ENCODE measurements around the gene NOTCH3. TPM values are rescaled to one million over a fixed set of nuclear protein-coding genes. Genes with fewer than 3 reads are reported as not detected.

Gene NOTCH3
- total and polyA plus RNA-seq, 4 donors: 0.49 to 3.7 (median 2.9) TPM

DNA sequence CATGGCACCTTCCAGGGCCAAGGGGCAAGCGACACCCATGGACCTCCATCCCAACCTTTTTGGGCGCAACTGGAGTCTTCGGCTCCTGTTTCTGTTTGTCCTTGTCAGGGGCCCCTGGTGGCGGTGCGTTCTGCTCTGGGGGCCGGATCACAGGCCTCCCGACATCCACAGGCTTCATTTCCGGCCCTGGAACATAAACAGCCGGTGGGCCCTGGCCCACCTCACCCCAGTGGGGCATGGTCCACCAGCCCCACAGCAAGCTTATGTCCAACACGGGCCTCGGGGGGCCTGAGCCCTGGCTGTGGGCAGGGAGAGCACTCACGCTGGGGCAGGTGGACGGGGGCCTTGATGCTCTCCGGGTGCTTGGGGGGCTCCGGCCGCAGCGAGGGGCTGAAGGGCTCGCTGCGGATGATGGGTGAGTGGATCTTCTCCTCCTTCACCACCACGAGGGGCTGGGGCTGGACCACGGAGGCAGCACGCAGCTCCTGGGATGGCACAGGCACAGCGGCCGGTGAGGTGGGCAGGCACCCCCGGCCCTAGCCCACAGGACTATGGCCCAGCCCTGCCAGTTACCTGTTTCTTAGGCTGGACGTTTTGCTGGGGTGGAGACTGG lies 38.6 kb upstream of the NOTCH3 start:
- DNase-seq (ENCODE audit: low spot score): no peak
- Histone ChIP-seq H3K27ac (ENCODE audit: low read depth in 1 of 2, low read length in 2 of 2) (no peak overlapping the region), H3K9me3 (ENCODE audit: control insufficient read depth in 4 of 4, low read length in 3 of 4) (no peaks in the 10 kb centered on the region), H3K27me3 (ENCODE audit: control insufficient read depth in 4 of 4, insufficient read depth in 4 of 4, low read length in 3 of 4) (no peaks in the 10 kb centered on the region), H3K36me3 (ENCODE audit: control insufficient read depth in 4 of 4, insufficient read depth in 3 of 4, low read depth in 1 of 4, low read length in 3 of 4) (peaks cover 13 to 72% (median 34%) of the 10 kb centered on the region in 4 donors), H3K4me1 (ENCODE audit: control insufficient read depth in 4 of 4, insufficient read depth in 4 of 4, low read length in 3 of 4) (no peaks in the 10 kb centered on the region), H3K4me3 (ENCODE audit: low read depth in 1 of 3, low read length in 3 of 3) (no peak overlapping the region), H3K9ac (ENCODE audit: low read depth in 1 of 2, low read length in 2 of 2) (no peak overlapping the region)
- TF ChIP-seq JUND (IDR thresholded peaks at IDR 0.05): no peak
- no peak for TF ChIP-seq FOXA1 (IDR thresholded peaks at IDR 0.05)
- TF ChIP-seq, protein P1, sequence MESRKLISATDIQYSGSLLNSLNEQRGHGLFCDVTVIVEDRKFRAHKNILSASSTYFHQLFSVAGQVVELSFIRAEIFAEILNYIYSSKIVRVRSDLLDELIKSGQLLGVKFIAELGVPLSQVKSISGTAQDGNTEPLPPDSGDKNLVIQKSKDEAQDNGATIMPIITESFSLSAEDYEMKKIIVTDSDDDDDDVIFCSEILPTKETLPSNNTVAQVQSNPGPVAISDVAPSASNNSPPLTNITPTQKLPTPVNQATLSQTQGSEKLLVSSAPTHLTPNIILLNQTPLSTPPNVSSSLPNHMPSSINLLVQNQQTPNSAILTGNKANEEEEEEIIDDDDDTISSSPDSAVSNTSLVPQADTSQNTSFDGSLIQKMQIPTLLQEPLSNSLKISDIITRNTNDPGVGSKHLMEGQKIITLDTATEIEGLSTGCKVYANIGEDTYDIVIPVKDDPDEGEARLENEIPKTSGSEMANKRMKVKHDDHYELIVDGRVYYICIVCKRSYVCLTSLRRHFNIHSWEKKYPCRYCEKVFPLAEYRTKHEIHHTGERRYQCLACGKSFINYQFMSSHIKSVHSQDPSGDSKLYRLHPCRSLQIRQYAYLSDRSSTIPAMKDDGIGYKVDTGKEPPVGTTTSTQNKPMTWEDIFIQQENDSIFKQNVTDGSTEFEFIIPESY (IDR thresholded peaks at IDR 0.05): no peak
- TF ChIP-seq RXRA (IDR thresholded peaks at IDR 0.05): no peak
- TF ChIP-seq GABPA (IDR thresholded peaks at IDR 0.05 in 1 of 2, conservative IDR thresholded peaks at IDR 0.05 in 1 of 2): no peak
- TF ChIP-seq, protein P2, sequence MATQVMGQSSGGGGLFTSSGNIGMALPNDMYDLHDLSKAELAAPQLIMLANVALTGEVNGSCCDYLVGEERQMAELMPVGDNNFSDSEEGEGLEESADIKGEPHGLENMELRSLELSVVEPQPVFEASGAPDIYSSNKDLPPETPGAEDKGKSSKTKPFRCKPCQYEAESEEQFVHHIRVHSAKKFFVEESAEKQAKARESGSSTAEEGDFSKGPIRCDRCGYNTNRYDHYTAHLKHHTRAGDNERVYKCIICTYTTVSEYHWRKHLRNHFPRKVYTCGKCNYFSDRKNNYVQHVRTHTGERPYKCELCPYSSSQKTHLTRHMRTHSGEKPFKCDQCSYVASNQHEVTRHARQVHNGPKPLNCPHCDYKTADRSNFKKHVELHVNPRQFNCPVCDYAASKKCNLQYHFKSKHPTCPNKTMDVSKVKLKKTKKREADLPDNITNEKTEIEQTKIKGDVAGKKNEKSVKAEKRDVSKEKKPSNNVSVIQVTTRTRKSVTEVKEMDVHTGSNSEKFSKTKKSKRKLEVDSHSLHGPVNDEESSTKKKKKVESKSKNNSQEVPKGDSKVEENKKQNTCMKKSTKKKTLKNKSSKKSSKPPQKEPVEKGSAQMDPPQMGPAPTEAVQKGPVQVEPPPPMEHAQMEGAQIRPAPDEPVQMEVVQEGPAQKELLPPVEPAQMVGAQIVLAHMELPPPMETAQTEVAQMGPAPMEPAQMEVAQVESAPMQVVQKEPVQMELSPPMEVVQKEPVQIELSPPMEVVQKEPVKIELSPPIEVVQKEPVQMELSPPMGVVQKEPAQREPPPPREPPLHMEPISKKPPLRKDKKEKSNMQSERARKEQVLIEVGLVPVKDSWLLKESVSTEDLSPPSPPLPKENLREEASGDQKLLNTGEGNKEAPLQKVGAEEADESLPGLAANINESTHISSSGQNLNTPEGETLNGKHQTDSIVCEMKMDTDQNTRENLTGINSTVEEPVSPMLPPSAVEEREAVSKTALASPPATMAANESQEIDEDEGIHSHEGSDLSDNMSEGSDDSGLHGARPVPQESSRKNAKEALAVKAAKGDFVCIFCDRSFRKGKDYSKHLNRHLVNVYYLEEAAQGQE (IDR thresholded peaks at IDR 0.05): no peak
- no peak for TF ChIP-seq TAF1 (conservative IDR thresholded peaks at IDR 0.05)
- TF ChIP-seq RAD21 (IDR thresholded peaks at IDR 0.05): no peak
- TF ChIP-seq SP1 (IDR thresholded peaks at IDR 0.05): no peak
- TF ChIP-seq, protein P3, sequence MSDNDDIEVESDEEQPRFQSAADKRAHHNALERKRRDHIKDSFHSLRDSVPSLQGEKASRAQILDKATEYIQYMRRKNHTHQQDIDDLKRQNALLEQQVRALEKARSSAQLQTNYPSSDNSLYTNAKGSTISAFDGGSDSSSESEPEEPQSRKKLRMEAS (IDR thresholded peaks at IDR 0.05): no peak
- no peak for TF ChIP-seq NR2F2 (IDR thresholded peaks at IDR 0.05)
- TF ChIP-seq EGR1 (IDR thresholded peaks at IDR 0.05; ENCODE audit: low read depth in 2 of 2): no peak
- no peak for TF ChIP-seq FOXA2 (IDR thresholded peaks at IDR 0.05)
- no peak for TF ChIP-seq HNF4G (IDR thresholded peaks at IDR 0.05)
- TF ChIP-seq, protein P4, sequence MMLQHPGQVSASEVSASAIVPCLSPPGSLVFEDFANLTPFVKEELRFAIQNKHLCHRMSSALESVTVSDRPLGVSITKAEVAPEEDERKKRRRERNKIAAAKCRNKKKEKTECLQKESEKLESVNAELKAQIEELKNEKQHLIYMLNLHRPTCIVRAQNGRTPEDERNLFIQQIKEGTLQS (IDR thresholded peaks at IDR 0.05): no peak
- no peak for TF ChIP-seq YY1 (IDR thresholded peaks at IDR 0.05)
- TF ChIP-seq HNF4A (conservative IDR thresholded peaks at IDR 0.05): no peak
- TF ChIP-seq, protein P5, sequence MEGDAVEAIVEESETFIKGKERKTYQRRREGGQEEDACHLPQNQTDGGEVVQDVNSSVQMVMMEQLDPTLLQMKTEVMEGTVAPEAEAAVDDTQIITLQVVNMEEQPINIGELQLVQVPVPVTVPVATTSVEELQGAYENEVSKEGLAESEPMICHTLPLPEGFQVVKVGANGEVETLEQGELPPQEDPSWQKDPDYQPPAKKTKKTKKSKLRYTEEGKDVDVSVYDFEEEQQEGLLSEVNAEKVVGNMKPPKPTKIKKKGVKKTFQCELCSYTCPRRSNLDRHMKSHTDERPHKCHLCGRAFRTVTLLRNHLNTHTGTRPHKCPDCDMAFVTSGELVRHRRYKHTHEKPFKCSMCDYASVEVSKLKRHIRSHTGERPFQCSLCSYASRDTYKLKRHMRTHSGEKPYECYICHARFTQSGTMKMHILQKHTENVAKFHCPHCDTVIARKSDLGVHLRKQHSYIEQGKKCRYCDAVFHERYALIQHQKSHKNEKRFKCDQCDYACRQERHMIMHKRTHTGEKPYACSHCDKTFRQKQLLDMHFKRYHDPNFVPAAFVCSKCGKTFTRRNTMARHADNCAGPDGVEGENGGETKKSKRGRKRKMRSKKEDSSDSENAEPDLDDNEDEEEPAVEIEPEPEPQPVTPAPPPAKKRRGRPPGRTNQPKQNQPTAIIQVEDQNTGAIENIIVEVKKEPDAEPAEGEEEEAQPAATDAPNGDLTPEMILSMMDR (IDR thresholded peaks at IDR 0.05; ENCODE audit: low read depth, low read length, missing input control): no peak
- 93% methylated on average over 26 of the region's 26 CpGs for WGBS

Data from liver (tissue), 9 donors.